ENCODE results near the gene NLRP3. TPM values are rescaled to one million over a fixed set of nuclear protein-coding genes. Genes with fewer than 3 reads are reported as not detected.

The NLRP3 gene
- total RNA-seq, 1 experiment from 2014 or later: not detected

DNA sequence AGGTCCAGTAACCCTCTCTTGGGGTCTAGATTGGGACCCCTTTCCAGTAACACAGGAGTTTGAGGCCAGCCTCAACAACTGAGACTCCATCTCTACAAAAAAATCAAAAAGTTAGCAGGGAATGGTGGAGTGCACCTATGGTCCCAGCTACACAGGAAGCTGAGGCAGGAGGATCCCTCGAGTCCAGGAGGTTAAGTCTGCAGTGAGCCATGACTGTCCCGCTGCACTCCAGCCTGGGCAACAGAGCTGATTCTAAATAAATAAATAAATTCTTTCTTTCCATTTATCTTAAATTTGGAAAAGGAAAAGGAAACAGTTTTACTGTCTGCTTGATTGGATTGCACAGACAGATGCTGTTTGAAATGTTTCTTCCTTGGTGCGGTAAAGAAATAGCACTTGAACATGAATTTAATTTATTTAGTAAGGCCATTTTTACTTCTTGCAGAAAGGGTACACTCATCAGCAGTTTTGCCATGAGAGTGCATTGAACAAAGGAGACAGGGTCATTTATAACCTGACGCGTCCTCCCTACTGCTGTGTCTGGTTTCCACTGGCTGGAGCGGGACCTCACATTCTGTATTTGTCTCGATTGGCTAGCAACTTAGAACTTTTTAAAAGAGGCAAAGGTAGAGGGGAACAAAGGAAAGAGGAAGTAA lies 47.4 kb upstream of the NLRP3 start:
- Mint-ChIP-seq H3K4me1 (peaks cover 27 to 29% of the 10 kb centered on the region in 2 experiments), H3K4me3 (no peak overlapping the region; a peak in 1 of 5 replicates), H3K27me3 (ENCODE audit: low read depth) (peaks cover 20% of the 10 kb centered on the region), H3K27ac (peak overlapping the region in 2 of 3 experiments; percentile 19 to 37; a peak in 3 of 7 replicates), H3K9me3 (peaks cover 34 to 37% of the 10 kb centered on the region in 2 experiments), H3K36me3 (ENCODE audit: insufficient read depth in 1 of 3, low read depth in 3 of 3) (peaks cover 17 to 25% (median 25%) of the 10 kb centered on the region in 3 experiments)
- H3K79me2 ChIP-seq (ENCODE audit: insufficient read depth, low read length): no peaks in the 10 kb centered on the region
- no peak overlapping the region for H3K27ac ChIP-seq (ENCODE audit: insufficient read length, low read depth, low read length)
- H3T11ph ChIP-seq (ENCODE audit: low read length): no peak overlapping the region
- H2BK12ac ChIP-seq (ENCODE audit: insufficient read length, low read depth, low read length): no peak overlapping the region
- no peaks in the 10 kb centered on the region for H3K79me1 ChIP-seq (ENCODE audit: insufficient read depth, low read depth, low read length, poor library complexity, severe bottlenecking)
- TF ChIP-seq, protein P1, sequence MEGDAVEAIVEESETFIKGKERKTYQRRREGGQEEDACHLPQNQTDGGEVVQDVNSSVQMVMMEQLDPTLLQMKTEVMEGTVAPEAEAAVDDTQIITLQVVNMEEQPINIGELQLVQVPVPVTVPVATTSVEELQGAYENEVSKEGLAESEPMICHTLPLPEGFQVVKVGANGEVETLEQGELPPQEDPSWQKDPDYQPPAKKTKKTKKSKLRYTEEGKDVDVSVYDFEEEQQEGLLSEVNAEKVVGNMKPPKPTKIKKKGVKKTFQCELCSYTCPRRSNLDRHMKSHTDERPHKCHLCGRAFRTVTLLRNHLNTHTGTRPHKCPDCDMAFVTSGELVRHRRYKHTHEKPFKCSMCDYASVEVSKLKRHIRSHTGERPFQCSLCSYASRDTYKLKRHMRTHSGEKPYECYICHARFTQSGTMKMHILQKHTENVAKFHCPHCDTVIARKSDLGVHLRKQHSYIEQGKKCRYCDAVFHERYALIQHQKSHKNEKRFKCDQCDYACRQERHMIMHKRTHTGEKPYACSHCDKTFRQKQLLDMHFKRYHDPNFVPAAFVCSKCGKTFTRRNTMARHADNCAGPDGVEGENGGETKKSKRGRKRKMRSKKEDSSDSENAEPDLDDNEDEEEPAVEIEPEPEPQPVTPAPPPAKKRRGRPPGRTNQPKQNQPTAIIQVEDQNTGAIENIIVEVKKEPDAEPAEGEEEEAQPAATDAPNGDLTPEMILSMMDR (conservative IDR thresholded peaks at IDR 0.05): no peak
- H3K4me2 ChIP-seq (ENCODE audit: insufficient read depth, insufficient read length, low read length): no peak overlapping the region
- H3K27me3 ChIP-seq (ENCODE audit: insufficient read depth, low read length): no peaks in the 10 kb centered on the region
- no peak overlapping the region for H2BK5ac ChIP-seq (ENCODE audit: insufficient read length, low read length)
- H4K91ac ChIP-seq (ENCODE audit: insufficient read length, low read depth, low read length): no peak overlapping the region
- no peak for DNase-seq
- H2BK20ac ChIP-seq (ENCODE audit: low read depth, low read length, poor library complexity, severe bottlenecking): peak overlapping the region; percentile 6
- no peak overlapping the region for H3K9ac ChIP-seq (ENCODE audit: extremely low read depth, insufficient read length, low read length)
- H2AK5ac ChIP-seq (ENCODE audit: insufficient read length, low read length): no peak overlapping the region
- H2BK120ac ChIP-seq (ENCODE audit: low read depth, low read length, poor library complexity, severe bottlenecking): peak overlapping the region; percentile 23
- H3K4me1 ChIP-seq (ENCODE audit: insufficient read depth, low read length): peaks cover 5% of the 10 kb centered on the region; the same call in 1 of the 2 replicates
- H3K56ac ChIP-seq (ENCODE audit: insufficient read length, low read depth, low read length): no peak overlapping the region
- no peak overlapping the region for H2BK15ac ChIP-seq (ENCODE audit: low read depth, low read length)
- no peak overlapping the region for H3K18ac ChIP-seq (ENCODE audit: insufficient read length, low read depth, low read length)
- H3K14ac ChIP-seq (ENCODE audit: insufficient read depth, low read length): no peak overlapping the region
- WGBS (ENCODE audit: extremely low coverage, insufficient read length, low lambda C conversion rate): no CpG with 5 or more reads among the region's 7 CpGs
- H2AFZ ChIP-seq (ENCODE audit: low read length): no peak overlapping the region
- H3K9me3 ChIP-seq (ENCODE audit: control insufficient read depth, low read depth, low read length): peaks cover 7% of the 10 kb centered on the region
- H4K8ac ChIP-seq (replicated peaks; ENCODE audit: insufficient read length, low read depth, low read length): no peak overlapping the region
- H4K5ac ChIP-seq (ENCODE audit: insufficient read length, low read depth, low read length): no peak overlapping the region
- no peak overlapping the region for H3K4ac ChIP-seq (ENCODE audit: low read depth, low read length)
- no peak overlapping the region for H3K23ac ChIP-seq (ENCODE audit: insufficient read length, low read depth, low read length)
- H3K23me2 ChIP-seq (ENCODE audit: insufficient read length, low read depth, low read length, poor library complexity, severe bottlenecking): no peaks in the 10 kb centered on the region
- no peaks in the 10 kb centered on the region for H4K20me1 ChIP-seq (ENCODE audit: control insufficient read depth, insufficient read depth, insufficient read length)

All from H9 (cell line).